Epithelial cell of esophagus (primary cell): ENCODE results near the gene VPS51.
"Not testable (repeated sequence)": the region's sequence is repeated elsewhere in the genome, so short reads cannot be mapped to it uniquely, and the experiment has no call there.

Experiments used
- DNase-seq: peaks from one replicate; pipeline ENCODE4 v3.0.0; 2010; ENCODE audit warnings: low read depth
- H3K4me3 ChIP-seq: 2 replicates; pipeline ENCODE4 v1.5.1; 2011; ENCODE audit warnings: mild to moderate bottlenecking, low read length, control low read depth
- CTCF ChIP-seq: IDR thresholded peaks from 2 replicates; pipeline ENCODE4 v1.5.1; 2011; ENCODE audit warnings: low read depth, mild to moderate bottlenecking, low read length, control low read depth, inconsistent platforms; ENCODE audit not compliant: insufficient read depth; ENCODE audit errors: missing control alignments

VPS51 gene

GRCh38 chr11:65114538-65115171, 18.6 kb downstream of the VPS51 start:
- no peak for DNase-seq
- no peak for TF ChIP-seq CTCF
- H3K4me3 ChIP-seq: no peak overlapping the region

GRCh38 chr11:65115361-65116082, 19.5 kb downstream of the VPS51 start:
- no peak for DNase-seq
- TF ChIP-seq CTCF: no peak

GRCh38 chr11:65116370-65117205, 20.6 kb downstream of the VPS51 start:
- peak; percentile 85 for DNase-seq

More at GRCh38 chr11:65115361-65116082, 19.5 kb downstream of the VPS51 start:
- H3K4me3 ChIP-seq: peak overlapping the region; percentile 69

GRCh38 chr11:65117206-65118096, 21.4 kb downstream of the VPS51 start, which contains the start of gene ZNHIT2:
TSS of gene ZNHIT2 (minus strand) at chr11:65117701. CDS start at chr11:65117653, 48 bp downstream.
- TF ChIP-seq CTCF: peak; percentile 88
- peak; percentile 99 for DNase-seq

More at GRCh38 chr11:65116370-65117205, 20.6 kb downstream of the VPS51 start:
- H3K4me3 ChIP-seq: peak overlapping the region; percentile 69
- no peak for TF ChIP-seq CTCF

GRCh38 chr11:65118097-65118837, 22.3 kb downstream of the VPS51 start:
- TF ChIP-seq CTCF: no peak
- no peak overlapping the region for H3K4me3 ChIP-seq
- no peak for DNase-seq

More at GRCh38 chr11:65117206-65118096, 21.4 kb downstream of the VPS51 start, which contains the start of gene ZNHIT2:
- H3K4me3 ChIP-seq: peak within 1 kb of the TSS; percentile 69

- H3K4me3 ChIP-seq: not testable (repeated sequence)
- peak; percentile 20 for DNase-seq
Observed at GRCh38 chr11:65118891-65119669, 23.1 kb downstream of the VPS51 start.
